Spleen (tissue), 7 donors: Measurements from ENCODE around the gene SMAD3.

ENCODE experiments used
- CTCF ChIP-seq, 11 experiments: fragments of 200-600 bp in 7 of 11; fragments of 450-650 bp in 4 of 11; sonication (generic) in 4 of 11; IDR thresholded peaks in 8 of 11; conservative IDR thresholded peaks in 3 of 11; 1 replicate in 7 of 11; 2 replicates in 4 of 11; pipeline versions ENCODE4 v1.4.0 to v1.8.0; 2016 to 2021; ENCODE audit warnings: antibody characterized with exemption in 11 of 11, inconsistent platforms in 4 of 11, mild to moderate bottlenecking in 1 of 11
- POLR2AphosphoS5 ChIP-seq, 3 donors: sonication (generic); formaldehyde crosslinking; IDR thresholded peaks; one replicate each; pipeline ENCODE4 v1.5.1; 2017; ENCODE audit warnings: antibody characterized with exemption in 3 of 3
- donor health status: DM: no; HTN: no; CAD: no; lungs with moderate emphysema.
- donor health status: DM: no; HTN: no; CAD: no.
- donor health status: DM: no; HTN: no; CAD: no.

GRCh38 chr15:67242708-67243111, 177.3 kb downstream of the SMAD3 start:
- TF ChIP-seq CTCF (IDR thresholded peaks at IDR 0.05 in 8 of 11, conservative IDR thresholded peaks at IDR 0.05 in 3 of 11) (no peak), POLR2AphosphoS5 (IDR thresholded peaks at IDR 0.05) (no peak)
